Nephron progenitor cell (in vitro differentiated cells): ENCODE measurements around the gene TRIM25.
A peak's percentile ranks its signal among the peaks of the same experiment; 100 is the strongest.

Experiments used
- DNase-seq: peaks from one replicate; pipeline ENCODE4 v3.0.0; 2021
- H3K27ac Mint-ChIP-seq: 2 replicates; pipeline ENCODE4 v1.8.0; 2021; ENCODE audit warnings: mild to moderate bottlenecking, moderate library complexity, mixed read lengths
- H3K27me3 Mint-ChIP-seq: 2 replicates; pipeline ENCODE4 v1.8.0; 2021; ENCODE audit warnings: mild to moderate bottlenecking, low read depth, mixed read lengths; ENCODE audit not compliant: poor library complexity
- H3K36me3 Mint-ChIP-seq: 2 replicates; pipeline ENCODE4 v1.8.0; 2021; ENCODE audit warnings: low read depth, mixed read lengths
- H3K4me1 Mint-ChIP-seq: 2 replicates; pipeline ENCODE4 v1.8.0; 2021; ENCODE audit warnings: mixed read lengths
- H3K4me3 Mint-ChIP-seq: 2 replicates; pipeline ENCODE4 v1.8.0; 2021; ENCODE audit warnings: mild to moderate bottlenecking, moderate library complexity, mixed read lengths
- H3K9me3 Mint-ChIP-seq: 2 replicates; pipeline ENCODE4 v1.8.0; 2021; ENCODE audit warnings: mild to moderate bottlenecking, moderate library complexity, mixed read lengths
- TF ChIP-seq, protein P1 (sequence below): fragments of 200-600 bp; sonication (generic); IDR thresholded peaks from 2 replicates; pipeline ENCODE4 v1.5.0; 2021; ENCODE audit warnings: antibody characterized with exemption

Gene TRIM25

GRCh38 chr17:56866076-56866475 is 47.8 kb downstream of the TRIM25 start:
- H3K4me3 Mint-ChIP-seq = no peak overlapping the region
- H3K9me3 Mint-ChIP-seq = peaks cover 4% of the 10 kb centered on the region
- H3K27ac Mint-ChIP-seq = no peak overlapping the region
- peaks cover 23% of the 10 kb centered on the region for H3K4me1 Mint-ChIP-seq
- TF ChIP-seq, protein P1, sequence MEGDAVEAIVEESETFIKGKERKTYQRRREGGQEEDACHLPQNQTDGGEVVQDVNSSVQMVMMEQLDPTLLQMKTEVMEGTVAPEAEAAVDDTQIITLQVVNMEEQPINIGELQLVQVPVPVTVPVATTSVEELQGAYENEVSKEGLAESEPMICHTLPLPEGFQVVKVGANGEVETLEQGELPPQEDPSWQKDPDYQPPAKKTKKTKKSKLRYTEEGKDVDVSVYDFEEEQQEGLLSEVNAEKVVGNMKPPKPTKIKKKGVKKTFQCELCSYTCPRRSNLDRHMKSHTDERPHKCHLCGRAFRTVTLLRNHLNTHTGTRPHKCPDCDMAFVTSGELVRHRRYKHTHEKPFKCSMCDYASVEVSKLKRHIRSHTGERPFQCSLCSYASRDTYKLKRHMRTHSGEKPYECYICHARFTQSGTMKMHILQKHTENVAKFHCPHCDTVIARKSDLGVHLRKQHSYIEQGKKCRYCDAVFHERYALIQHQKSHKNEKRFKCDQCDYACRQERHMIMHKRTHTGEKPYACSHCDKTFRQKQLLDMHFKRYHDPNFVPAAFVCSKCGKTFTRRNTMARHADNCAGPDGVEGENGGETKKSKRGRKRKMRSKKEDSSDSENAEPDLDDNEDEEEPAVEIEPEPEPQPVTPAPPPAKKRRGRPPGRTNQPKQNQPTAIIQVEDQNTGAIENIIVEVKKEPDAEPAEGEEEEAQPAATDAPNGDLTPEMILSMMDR = no peak
- H3K27me3 Mint-ChIP-seq = peaks cover 2% of the 10 kb centered on the region
- H3K36me3 Mint-ChIP-seq = no peaks in the 10 kb centered on the region
- no peak for DNase-seq

GRCh38 chr17:56863974-56864373 is 49.9 kb downstream of the TRIM25 start:
- TF ChIP-seq, protein P1 = no peak
- Mint-ChIP-seq H3K27ac (no peak overlapping the region), H3K9me3 (no peaks in the 10 kb centered on the region), H3K4me1 (peaks cover 23% of the 10 kb centered on the region), H3K4me3 (no peak overlapping the region), H3K36me3 (no peaks in the 10 kb centered on the region), H3K27me3 (peaks cover 2% of the 10 kb centered on the region)
- peak; percentile 44 for DNase-seq

GRCh38 chr17:56861899-56862298 is 52.0 kb downstream of the TRIM25 start:
- H3K4me3 Mint-ChIP-seq = no peak overlapping the region
- peaks cover 19% of the 10 kb centered on the region for H3K4me1 Mint-ChIP-seq
- no peak overlapping the region for H3K27ac Mint-ChIP-seq
- no peaks in the 10 kb centered on the region for H3K9me3 Mint-ChIP-seq
- TF ChIP-seq, protein P1 = no peak
- DNase-seq = no peak
- H3K27me3 Mint-ChIP-seq = peaks cover 2% of the 10 kb centered on the region
- H3K36me3 Mint-ChIP-seq = peaks cover 10% of the 10 kb centered on the region

DNA sequence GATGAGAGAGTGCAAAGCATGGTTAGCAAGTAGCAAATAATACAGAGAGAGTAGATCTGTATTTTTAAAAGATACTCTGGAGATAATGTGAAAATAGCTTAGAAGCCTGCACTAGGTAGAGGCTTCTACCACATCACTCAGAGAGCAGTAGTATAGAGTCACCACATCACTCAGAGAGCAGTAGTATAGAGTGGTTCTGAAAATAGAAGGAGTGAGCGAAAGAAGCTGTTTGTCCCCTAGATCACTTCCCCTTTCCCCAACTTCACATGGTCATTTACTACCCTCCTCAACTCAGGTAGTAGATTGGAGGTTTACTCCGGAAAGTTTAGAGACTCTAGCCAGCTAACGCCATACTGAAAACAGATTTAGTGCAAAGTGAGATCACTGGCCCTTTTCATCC is 62.8 kb downstream of the TRIM25 start:
- no peaks in the 10 kb centered on the region for H3K9me3 Mint-ChIP-seq
- TF ChIP-seq, protein P1 = no peak
- DNase-seq = no peak
- H3K4me3 Mint-ChIP-seq = no peak overlapping the region
- H3K4me1 Mint-ChIP-seq = no peaks in the 10 kb centered on the region
- no peaks in the 10 kb centered on the region for H3K27me3 Mint-ChIP-seq
- peaks cover 28% of the 10 kb centered on the region for H3K36me3 Mint-ChIP-seq
- no peak overlapping the region for H3K27ac Mint-ChIP-seq

DNA sequence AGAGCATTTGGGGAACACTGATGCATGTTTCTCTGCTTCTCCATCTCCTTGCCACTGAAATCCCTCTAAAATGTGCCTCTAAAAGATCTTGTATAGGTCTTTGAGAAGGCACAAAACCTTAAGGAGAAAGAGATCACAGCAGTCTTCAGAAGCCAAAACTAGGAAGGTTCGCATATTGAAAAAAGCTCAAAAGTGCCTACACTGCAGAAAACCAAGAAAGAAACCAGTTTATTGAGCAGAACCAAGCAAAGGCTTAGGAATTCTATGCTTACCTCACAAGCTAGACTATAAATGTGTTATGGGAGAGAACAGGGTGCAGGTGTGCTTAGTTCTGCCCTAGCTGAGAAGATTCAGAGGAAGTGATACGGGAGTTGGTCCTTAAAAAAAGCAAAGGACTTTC is 63.3 kb downstream of the TRIM25 start:
- TF ChIP-seq, protein P1 = no peak
- Mint-ChIP-seq H3K4me1 (no peaks in the 10 kb centered on the region), H3K27me3 (no peaks in the 10 kb centered on the region), H3K27ac (no peak overlapping the region), H3K9me3 (no peaks in the 10 kb centered on the region), H3K36me3 (peaks cover 25% of the 10 kb centered on the region), H3K4me3 (no peak overlapping the region)
- no peak for DNase-seq

DNA sequence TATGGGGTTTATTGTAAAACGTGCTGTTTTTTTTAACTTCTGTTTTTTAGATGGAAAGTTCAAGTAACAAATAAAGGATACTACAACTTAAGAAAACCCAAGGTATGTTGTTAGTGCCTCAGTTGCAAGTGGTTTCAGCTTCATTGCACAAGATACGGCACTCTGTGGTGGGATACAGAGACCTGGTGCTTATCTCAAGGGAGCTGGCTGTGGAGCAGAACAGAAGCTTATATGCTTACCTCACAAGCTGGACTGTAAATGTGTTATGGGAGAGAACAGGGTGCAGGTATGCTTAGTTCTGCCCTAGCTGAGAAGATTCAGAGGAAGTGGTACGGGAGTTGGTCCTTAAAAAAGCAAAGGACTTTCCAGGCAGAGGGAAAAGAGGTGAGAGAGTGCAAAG is 64.7 kb downstream of the TRIM25 start:
- no peak for DNase-seq
- Mint-ChIP-seq H3K4me3 (no peak overlapping the region), H3K36me3 (peaks cover 24% of the 10 kb centered on the region), H3K27me3 (no peaks in the 10 kb centered on the region), H3K27ac (peak overlapping the region; percentile 11), H3K9me3 (no peaks in the 10 kb centered on the region), H3K4me1 (no peaks in the 10 kb centered on the region)
- TF ChIP-seq, protein P1 = no peak
